NCI-H748 treated with DMSO at 0.1 percent for 48 hours (cell line): Measurements from ENCODE around the gene AURKA.

Source experiments
- DNase-seq: peaks from one replicate; lab custom pipeline; 2025; lab: John Stamatoyannopoulos, UW

AURKA gene

GRCh38 chr20:56392132-56392880, at the start of gene AURKA, which contains the start of gene CSTF1:
Gene AURKA, minus strand, starts transcription at chr20:56392215. Its CDS starts 4,018 bp downstream, at chr20:56388197.
Gene CSTF1, plus strand, starts transcription at chr20:56392645. Its CDS starts 2,908 bp downstream, at chr20:56395553.
- DNase-seq: peak; percentile 80

GRCh38 chr20:56440346-56441007, 48.5 kb upstream of the AURKA start:
- no peak for DNase-seq

- no peak for DNase-seq
These were observed 47.8 kb upstream of the AURKA start for GRCh38 chr20:56439771-56440291.

- no peak for DNase-seq
These were observed 46.3 kb upstream of the AURKA start for GRCh38 chr20:56438284-56438683.

GRCh38 chr20:56437196-56437960, 45.4 kb upstream of the AURKA start:
- DNase-seq: no peak

GRCh38 chr20:56433880-56434255, 41.9 kb upstream of the AURKA start:
- DNase-seq: no peak

- DNase-seq: no peak
These were observed 41.3 kb upstream of the AURKA start for GRCh38 chr20:56433221-56433879.

GRCh38 chr20:56431471-56431870, 39.5 kb upstream of the AURKA start:
- DNase-seq: no peak

GRCh38 chr20:56430957-56431356, 38.9 kb upstream of the AURKA start:
- no peak for DNase-seq

- no peak for DNase-seq
These were observed 38.4 kb upstream of the AURKA start for GRCh38 chr20:56430461-56430860.

- no peak for DNase-seq
These were observed 37.9 kb upstream of the AURKA start for GRCh38 chr20:56429941-56430340.

GRCh38 chr20:56429502-56429901, 37.5 kb upstream of the AURKA start:
- no peak for DNase-seq

GRCh38 chr20:56428881-56429280, 36.9 kb upstream of the AURKA start:
- DNase-seq: no peak

GRCh38 chr20:56428410-56428809, 36.4 kb upstream of the AURKA start:
- DNase-seq: no peak

- DNase-seq: no peak
These were observed 35.8 kb upstream of the AURKA start for GRCh38 chr20:56427797-56428196.

GRCh38 chr20:56426926-56427325, 34.9 kb upstream of the AURKA start:
- DNase-seq: no peak

GRCh38 chr20:56426026-56426425, 34.0 kb upstream of the AURKA start:
- no peak for DNase-seq

- no peak for DNase-seq
These were observed 32.9 kb upstream of the AURKA start for GRCh38 chr20:56424931-56425330.

GRCh38 chr20:56423886-56424285, 31.9 kb upstream of the AURKA start:
- no peak for DNase-seq

- no peak for DNase-seq
These were observed 31.2 kb upstream of the AURKA start for GRCh38 chr20:56423211-56423610.

GRCh38 chr20:56422824-56423189, 30.8 kb upstream of the AURKA start:
- no peak for DNase-seq
